IMR-90 (cell line): ENCODE results near the gene CLIC1. TPM values are rescaled to one million over a fixed set of nuclear protein-coding genes. Genes with fewer than 3 reads are reported as not detected.

Experiments
- ATAC-seq: fragments of 200-7000 bp; cut with Tn5 transposase; 2 replicates; pipeline ENCODE4 v1.9.1; 2020; ENCODE audit warnings: low read depth, mild to moderate bottlenecking, moderate library complexity
- BruUV-seq: library from RNA; stranded (reverse); fragments of 400-500 nt; replicated peaks from 2 replicates; lab custom pipeline; 2021; lab: Mats Ljungman, UMichigan
- CTCF ChIA-PET: fragments of 300-600 bp; formaldehyde crosslinking; extraction: SDS; loops from one replicate; lab custom pipeline; 2021; ENCODE audit warnings: antibody characterized with exemption; lab: Yijun Ruan, JAX
- POLR2A ChIA-PET: fragments of 300-600 bp; sonication (Branson Sonifier 250); formaldehyde crosslinking; loops from one replicate; lab custom pipeline; 2022; ENCODE audit warnings: antibody characterized with exemption; ENCODE audit not compliant: unreplicated experiment; lab: Charles Lee
- DNase-seq: peaks from one replicate; pipeline ENCODE4 v3.0.0; 2013
- H2AFZ ChIP-seq: replicated peaks from 2 replicates; pipeline ENCODE3; 2013; ENCODE audit warnings: low read length, mild to moderate bottlenecking; ENCODE audit not compliant: poor library complexity
- H2AK5ac ChIP-seq: 2 replicates; pipeline ENCODE4 v1.6.1; 2013; ENCODE audit warnings: low read depth, low read length, inconsistent platforms
- H2AK9ac ChIP-seq: replicated peaks from 2 replicates; pipeline ENCODE3; 2013; ENCODE audit warnings: mild to moderate bottlenecking, low read depth, low read length, moderate library complexity; ENCODE audit not compliant: poor library complexity
- H2BK120ac ChIP-seq: 2 replicates; pipeline ENCODE4 v1.6.1; 2013; ENCODE audit warnings: low read depth, low read length, inconsistent platforms
- H2BK15ac ChIP-seq: 3 replicates; pipeline ENCODE4 v1.6.1; 2013; ENCODE audit warnings: low read depth, low read length, inconsistent platforms
- H2BK20ac ChIP-seq: 2 replicates; pipeline ENCODE4 v1.6.1; 2013; ENCODE audit warnings: low read depth, mild to moderate bottlenecking, inconsistent platforms, low read length, moderate library complexity
- H2BK5ac ChIP-seq: 2 replicates; pipeline ENCODE4 v1.6.1; 2013; ENCODE audit warnings: mild to moderate bottlenecking, low read depth, low read length, inconsistent platforms; ENCODE audit not compliant: poor library complexity, severe bottlenecking
- H3K14ac ChIP-seq: replicated peaks from 2 replicates; pipeline ENCODE4 v1.6.1; 2013; ENCODE audit warnings: low read depth, low read length, inconsistent platforms
- H3K18ac ChIP-seq: 2 replicates; pipeline ENCODE4 v1.6.1; 2013; ENCODE audit warnings: low read depth, low read length, control low read depth
- H3K23ac ChIP-seq: 2 replicates; pipeline ENCODE4 v1.6.1; 2013; ENCODE audit warnings: low read depth, low read length, inconsistent platforms
- H3K27ac ChIP-seq: 2 replicates; pipeline ENCODE4 v1.5.1; 2013; ENCODE audit warnings: mild to moderate bottlenecking, control low read depth, low read length; ENCODE audit not compliant: insufficient read depth
- H3K27me3 ChIP-seq: 2 replicates; pipeline ENCODE4 v1.6.1; 2013; ENCODE audit warnings: low read length; ENCODE audit not compliant: control insufficient read depth, insufficient read depth
- H3K36me3 ChIP-seq: 2 replicates; pipeline ENCODE4 v1.6.1; 2013; ENCODE audit warnings: low read length, mixed read lengths; ENCODE audit not compliant: control insufficient read depth, insufficient read depth
- H3K4ac ChIP-seq: 2 replicates; pipeline ENCODE4 v1.6.1; 2013; ENCODE audit warnings: low read depth, low read length, inconsistent platforms
- H3K4me1 ChIP-seq: 2 replicates; pipeline ENCODE4 v1.6.1; 2013; ENCODE audit warnings: low read length, mixed read lengths; ENCODE audit not compliant: control insufficient read depth, insufficient read depth
- H3K4me2 ChIP-seq: 2 replicates; pipeline ENCODE4 v1.6.1; 2013; ENCODE audit warnings: low read depth, mild to moderate bottlenecking, control low read depth, low read length, moderate library complexity
- H3K4me3 ChIP-seq: 2 replicates; pipeline ENCODE4 v1.5.1; 2013; ENCODE audit warnings: low read depth, mild to moderate bottlenecking, control low read depth, low read length, moderate library complexity; ENCODE audit not compliant: insufficient read depth
- H3K56ac ChIP-seq: 2 replicates; pipeline ENCODE4 v1.6.1; 2013; ENCODE audit warnings: low read length, inconsistent platforms; ENCODE audit not compliant: insufficient read depth; ENCODE audit errors: extremely low read depth
- H3K79me1 ChIP-seq, 2 experiments: 2 replicates each; pipeline ENCODE4 v1.6.1; 2013; ENCODE audit warnings: low read length in 2 of 2, inconsistent platforms in 1 of 2, low read depth in 1 of 2
- H3K9ac ChIP-seq: 2 replicates; pipeline ENCODE4 v1.6.1; 2013; ENCODE audit warnings: low read depth, low read length, control low read depth
- H3K9me1 ChIP-seq: 2 replicates; pipeline ENCODE4 v1.6.1; 2013; ENCODE audit warnings: low read length, inconsistent platforms; ENCODE audit not compliant: insufficient read depth
- H3K9me3 ChIP-seq: 2 replicates; pipeline ENCODE4 v1.6.1; 2013; ENCODE audit warnings: low read length; ENCODE audit not compliant: control insufficient read depth, insufficient read depth
- H4K20me1 ChIP-seq: 2 replicates; pipeline ENCODE4 v1.6.1; 2013; ENCODE audit warnings: low read length, inconsistent platforms; ENCODE audit not compliant: insufficient read depth
- H4K5ac ChIP-seq: 2 replicates; pipeline ENCODE4 v1.6.1; 2013; ENCODE audit warnings: mild to moderate bottlenecking, low read depth, low read length, control low read depth
- H4K8ac ChIP-seq, 2 experiments: 2 replicates each; pipeline ENCODE4 v1.6.1; 2013; ENCODE audit warnings: low read depth in 2 of 2, low read length in 2 of 2, control low read depth in 1 of 2, inconsistent platforms in 1 of 2
- H4K91ac ChIP-seq: 2 replicates; pipeline ENCODE4 v1.6.1; 2013; ENCODE audit warnings: low read depth, low read length, inconsistent platforms; ENCODE audit not compliant: insufficient read depth
- MAFK ChIP-seq: IDR thresholded peaks from 2 replicates; pipeline ENCODE4 v1.6.1; 2012; ENCODE audit warnings: low read depth, low read length, improper control_type of control experiment
- RCOR1 ChIP-seq: IDR thresholded peaks from 2 replicates; pipeline ENCODE4 v1.6.1; 2012; ENCODE audit warnings: mild to moderate bottlenecking, low read length, improper control_type of control experiment; ENCODE audit not compliant: insufficient replicate concordance
- WGBS, 2 experiments: methylation state at CpG; one replicate each; pipeline versions ENCODE4 v1.1.5 to v1.1.7; 2013; ENCODE audit warnings: missing lambda C conversion rate in 2 of 2; ENCODE audit not compliant: insufficient read length in 1 of 2; ENCODE audit errors: extremely low coverage in 2 of 2; 5-methylcytosine and 5-hydroxymethylcytosine counted together
- dilution Hi-C: fragments of 300-500 bp; cut with HindIII; formaldehyde crosslinking; loops from one replicate; pipeline ENCODE4 v1.14.3; 2018; ENCODE audit warnings: low sequenced_read_pairs; ENCODE audit not compliant: unreplicated experiment
- in situ Hi-C: fragments of 300-500 bp; cut with MboI; formaldehyde crosslinking; loops from 3 replicates; pipeline ENCODE4 v1.14.3; 2019; ENCODE audit warnings: low sequenced_read_pairs, inconsistent platforms, mixed read lengths
- intact Hi-C: fragments of 100-400 bp; cut with micrococcal nuclease; formaldehyde crosslinking; loops from 2 replicates; pipeline ENCODE4 v1.10.0; 2022
- polyA plus RNA-seq, 3 experiments: library from polyadenylated mRNA; depleted of rRNA; stranded (reverse); fragments of >200 nt; gene quantifications; 2 replicates each; pipeline ENCODE4 v1.2.3, GENCODE V29; 2012; ENCODE audit warnings: low replicate concordance in 1 of 3
- total RNA-seq: library from RNA; depleted of rRNA; stranded (reverse); fragments of >200 nt; gene quantifications from 2 replicates; pipeline ENCODE4 v1.2.3, GENCODE V29; 2012

The CLIC1 gene
- total and polyA plus RNA-seq, 2 of the 4 experiments (the other 2 are of a cell fraction): 706 to 1,185 TPM

GRCh38 chr6:31729515-31729978, 6.8 kb downstream of the CLIC1 start (continued):
- TF ChIP-seq RCOR1: no peak

DNA sequence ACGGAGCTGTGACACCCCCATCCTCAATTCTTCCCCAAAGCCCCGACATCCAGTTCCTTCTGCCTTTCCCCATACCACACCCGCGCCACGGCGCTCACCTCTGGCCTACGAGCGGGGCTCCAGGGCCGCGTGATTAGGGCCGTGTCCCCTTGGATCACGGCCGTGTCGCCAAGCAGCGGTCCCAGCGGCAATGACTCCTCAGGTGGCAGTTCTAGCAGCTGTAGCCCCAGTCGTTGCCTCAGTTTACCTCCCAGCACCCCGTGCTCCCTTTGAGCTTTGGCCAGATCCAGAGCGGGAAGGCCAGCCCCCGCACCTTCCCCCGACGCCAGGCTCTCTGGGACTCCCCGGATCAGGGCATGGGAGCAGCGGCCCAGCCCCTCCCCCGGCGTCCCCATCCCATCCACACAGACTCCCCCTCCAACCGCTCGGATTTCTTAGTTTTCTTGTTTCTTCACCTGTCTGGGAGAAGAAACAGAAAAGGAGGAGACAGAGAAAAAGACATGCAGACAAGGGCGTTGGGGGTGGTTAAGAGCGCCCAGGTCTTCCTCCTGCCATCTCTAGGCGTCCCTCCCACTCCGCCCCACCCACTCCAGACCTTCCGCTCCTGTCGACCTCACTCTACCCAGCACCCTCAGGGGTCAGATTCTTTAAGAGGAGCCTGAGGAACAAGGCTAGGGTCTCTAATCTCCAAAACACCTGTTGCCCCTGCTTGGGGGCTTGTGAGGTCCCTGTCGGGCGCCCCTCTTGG, 7.4 kb downstream of the CLIC1 start, which contains the start of gene DDAH2:
TSS of gene DDAH2 (minus strand) at position 533 of the 748 bp plus-strand sequence. CDS start at position 395, 138 bp downstream.
- Histone ChIP-seq H3K4me3 (peak within 1 kb of the TSS; percentile 85), H2BK5ac (peak within 1 kb of the TSS; percentile 83), H3K18ac (peak within 1 kb of the TSS; percentile 66; the same call in 1 of the 2 replicates), H2BK120ac (peak within 1 kb of the TSS; percentile 78), H3K23ac (peak within 1 kb of the TSS; percentile 91; the same call in 1 of the 2 replicates), H3K36me3 (peaks cover 44% of the 10 kb centered on the region), H2BK15ac (peak within 1 kb of the TSS; percentile 45; the same call in 1 of the 3 replicates), H3K4ac (peak within 1 kb of the TSS; percentile 92), H4K20me1 (peaks cover 26% of the 10 kb centered on the region), H3K9me1 (peaks cover under 1% of the 10 kb centered on the region; the same call in 1 of the 2 replicates), H3K27me3 (no peaks in the 10 kb centered on the region), H3K4me2 (peak within 1 kb of the TSS; percentile 92), H2AFZ (peak within 1 kb of the TSS; percentile 96), H3K56ac (peak within 1 kb of the TSS; percentile 67), H4K5ac (peak within 1 kb of the TSS; percentile 50), H4K8ac (peak within 1 kb of the TSS; percentile 17 to 82; a peak in 2 of 4 replicates), H2AK9ac (peak within 1 kb of the TSS; percentile 99), H3K9me3 (no peaks in the 10 kb centered on the region), H3K9ac (peak within 1 kb of the TSS; percentile 81), H2AK5ac (peak within 1 kb of the TSS; percentile 90), H3K4me1 (peaks cover 3% of the 10 kb centered on the region), H3K27ac (peak within 1 kb of the TSS; percentile 85), H3K14ac (peak within 1 kb of the TSS; percentile 89), H4K91ac (peak within 1 kb of the TSS; percentile 72), H2BK20ac (0 out of 2 replicates have a peak within 1 kb of the TSS, but pooled peaks have one; percentile 6), H3K79me1 (peaks cover 0 to 44% of the 10 kb centered on the region in 2 experiments; a peak in 3 of 4 replicates)
- in situ Hi-C loops: no loop called here
- dilution Hi-C loops: no loop called here
- POLR2A ChIA-PET: interaction anchor here (0.6 kb wide), 1 partner anchor 189 kb away, joined by 3 read pairs; no protein-coding TSS in a partner anchor
- 6% methylated on average over 14 of the region's 36 CpGs; no CpG with 5 or more reads in 1 of the 2 experiments for WGBS, 2 experiments
- intact Hi-C loops: loop anchor here (2.0 kb wide), 2 partner anchors 48 to 102 kb away; partner anchors contain the start of gene LY6G5C
- DNase-seq: no peak
- CTCF ChIA-PET: interaction anchor here (0.5 to 0.7 kb wide), 2 partner anchors 42 to 48 kb away, joined by 3 read pairs; partner anchors contain the start of gene LY6G5C
- ATAC-seq: peak; percentile 33
- no TSS peak for BruUV-seq
- TF ChIP-seq RCOR1 (no peak), MAFK (no peak)
